GM21529 (cell line): ENCODE results near the gene MED12.
A peak's percentile ranks its signal among the peaks of the same experiment; 100 is the strongest.

Source experiments
- ATAC-seq: cut with Tn5 transposase; IDR thresholded peaks from one replicate; pipeline ENCODE4 v1.9.1; 2021; ENCODE audit not compliant: unreplicated experiment

The MED12 gene

GRCh38 chrX:71118032-71118984 is at the start of gene MED12:
Gene MED12 (plus strand): TSS chrX:71118596. CDS start chrX:71118755, 159 bp downstream.
- peak; percentile 92 for ATAC-seq

GRCh38 chrX:71070531-71070930 is 47.9 kb upstream of the MED12 start:
- ATAC-seq: no peak

DNA sequence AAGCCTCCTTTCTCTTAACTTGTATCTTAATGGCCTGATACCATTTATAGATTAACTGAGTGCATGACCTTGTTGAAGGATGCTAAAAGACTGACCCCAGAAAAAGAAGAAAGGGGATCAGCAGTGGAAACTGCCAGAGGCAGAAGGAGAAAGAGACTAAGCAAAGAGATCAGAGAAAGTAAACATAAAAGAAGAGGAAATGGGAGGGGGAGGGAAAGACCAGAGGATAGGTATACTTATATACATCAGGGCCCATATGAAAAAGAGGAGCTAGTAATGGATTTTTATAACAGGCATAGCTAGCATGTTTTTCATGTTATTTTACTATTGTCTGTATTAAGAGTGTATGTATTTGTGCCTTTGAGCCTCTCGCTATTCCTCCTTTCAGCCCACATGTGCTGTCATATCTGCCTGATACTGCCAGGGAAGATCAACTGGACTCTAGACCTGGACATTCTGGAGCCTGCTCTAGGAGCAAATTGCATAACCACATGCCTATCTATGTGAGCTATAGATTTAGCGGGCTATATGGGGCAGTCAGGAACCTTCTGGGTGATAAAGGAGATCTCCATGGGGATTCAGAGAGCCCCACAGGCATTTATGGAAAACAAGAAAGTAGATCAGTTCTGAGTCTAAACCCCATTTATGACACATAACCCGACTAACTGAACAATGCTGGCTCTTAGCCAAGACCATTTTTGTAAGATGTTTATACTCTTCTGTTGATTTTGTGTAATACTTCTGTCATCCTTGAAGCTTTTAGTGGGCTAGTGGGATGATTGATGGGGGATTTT is 36.9 kb upstream of the MED12 start:
- ATAC-seq: no peak

DNA sequence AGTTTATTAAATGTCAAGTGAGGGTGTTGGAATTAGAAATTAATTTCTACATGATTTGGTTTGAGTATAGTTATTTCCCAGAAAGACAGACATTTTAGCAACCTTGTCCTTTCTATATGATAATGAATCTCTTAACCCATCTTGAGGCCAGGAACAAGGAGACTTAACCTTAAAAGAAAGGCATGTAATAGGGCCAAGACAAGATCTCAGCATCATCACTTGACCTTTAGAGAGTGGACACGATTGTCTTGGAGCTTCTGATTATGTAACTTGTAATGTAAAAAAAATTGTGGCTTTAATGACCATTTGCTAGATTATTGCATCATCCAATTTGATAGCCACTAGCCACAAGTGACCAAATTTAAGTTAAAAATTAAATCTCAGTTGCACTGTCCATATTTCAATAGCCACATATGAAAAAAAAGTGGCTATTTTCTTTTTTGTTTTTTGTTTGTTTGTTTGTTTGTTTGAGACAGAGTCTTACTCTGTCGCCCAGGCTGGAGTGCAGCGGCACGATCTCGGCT is 36.2 kb upstream of the MED12 start:
- ATAC-seq: no peak

- ATAC-seq: no peak
Measured at GRCh38 chrX:71082822-71083221, 35.6 kb upstream of the MED12 start.

DNA sequence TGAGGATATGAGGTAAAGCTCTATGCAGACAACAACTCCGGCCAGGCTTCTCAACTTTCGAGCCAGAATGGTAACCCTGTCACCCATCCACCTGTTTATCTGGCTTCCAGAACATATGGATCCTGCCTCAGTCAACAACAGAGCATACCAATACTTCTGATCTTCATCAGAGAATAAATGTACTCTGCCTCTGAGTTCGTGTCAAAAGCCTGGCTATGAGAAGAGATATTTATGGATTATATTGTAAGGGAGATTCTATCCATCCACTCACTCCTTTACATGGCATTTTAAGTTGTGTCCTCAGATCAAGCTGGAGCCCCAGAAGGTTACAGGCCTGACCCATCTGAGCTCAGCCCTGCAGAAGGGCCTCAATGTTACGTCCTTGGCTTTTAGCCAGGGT is 32.5 kb upstream of the MED12 start:
- ATAC-seq: no peak

DNA sequence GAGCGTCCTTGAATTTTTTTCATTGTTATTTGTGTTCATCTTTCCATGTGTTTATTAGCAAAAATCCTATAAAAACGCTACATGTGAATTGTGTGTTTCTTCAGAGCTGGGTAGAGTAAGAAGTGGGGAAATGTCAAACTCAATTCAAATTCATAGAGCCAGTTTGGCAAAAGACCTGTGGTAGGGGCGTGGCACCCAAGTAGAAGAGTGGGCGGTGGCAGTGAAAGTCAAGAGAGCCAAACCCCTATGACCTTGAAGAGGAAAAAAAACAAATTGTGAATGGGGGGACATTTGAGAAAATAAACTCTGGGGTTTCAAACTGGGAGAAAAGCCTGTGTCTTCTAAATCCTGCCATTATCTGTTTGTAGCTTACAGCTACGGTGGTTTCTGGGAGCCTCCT is 27.1 kb upstream of the MED12 start:
- ATAC-seq: no peak

- ATAC-seq: no peak
Measured at GRCh38 chrX:71095033-71095432, 23.4 kb upstream of the MED12 start.

DNA sequence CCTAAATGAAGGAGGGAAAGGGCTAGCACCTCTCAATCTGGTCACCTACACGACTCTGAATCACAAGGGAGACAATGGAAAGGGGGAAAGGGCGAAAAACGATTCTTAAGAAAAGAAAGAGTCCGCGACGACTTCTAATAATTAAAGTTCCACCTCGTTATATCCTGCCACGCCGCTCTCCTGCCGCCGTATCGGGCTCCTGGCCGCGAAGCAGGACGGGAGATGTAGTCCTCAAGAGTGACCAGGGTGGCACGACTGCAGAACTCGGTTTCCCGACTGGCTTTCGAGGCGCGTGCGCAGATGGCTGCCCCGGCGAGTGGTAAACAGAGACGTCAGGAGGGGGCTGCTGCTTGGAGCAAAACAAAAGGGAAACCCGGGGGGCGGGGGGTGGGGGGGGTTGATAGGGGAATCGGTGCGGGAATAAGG is 22.8 kb upstream of the MED12 start, which contains the start of gene FOXO4:
Gene FOXO4 (plus strand): TSS at position 297 of the 426 bp plus-strand sequence. CDS start 678 bp downstream, outside the sequence.
- peak; percentile 84 for ATAC-seq

DNA sequence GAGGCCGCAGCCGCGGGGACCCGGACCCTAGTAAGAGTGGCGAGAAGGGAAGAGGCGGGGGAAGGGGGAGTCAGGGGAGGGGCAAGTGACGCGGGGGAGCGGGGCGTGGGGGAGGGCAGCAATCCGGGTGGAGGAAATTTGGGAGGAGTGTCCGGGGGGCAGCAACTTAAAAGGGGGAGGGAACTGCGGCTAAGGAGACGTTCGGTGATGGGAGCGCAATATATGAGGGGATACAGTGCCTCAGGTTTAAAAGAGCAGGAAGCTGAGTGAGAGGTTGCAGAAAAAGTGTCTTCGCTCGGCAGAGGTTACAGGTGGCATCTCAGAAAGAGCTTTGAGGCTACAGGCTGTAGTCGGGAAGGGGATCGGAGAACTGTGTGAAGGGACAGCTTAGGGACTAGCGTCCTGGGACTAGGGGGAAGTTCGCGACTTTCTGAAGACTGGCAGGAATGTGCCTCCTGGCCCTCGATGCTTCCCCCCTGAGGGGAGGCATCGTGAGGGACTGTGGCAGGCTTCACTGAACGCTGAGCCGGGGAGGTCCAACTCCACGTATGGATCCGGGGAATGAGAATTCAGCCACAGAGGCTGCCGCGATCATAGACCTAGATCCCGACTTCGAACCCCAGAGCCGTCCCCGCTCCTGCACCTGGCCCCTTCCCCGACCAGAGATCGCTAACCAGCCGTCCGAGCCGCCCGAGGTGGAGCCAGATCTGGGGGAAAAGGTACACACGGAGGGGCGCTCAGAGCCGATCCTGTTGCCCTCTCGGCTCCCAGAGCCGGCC is 22.2 kb upstream of the MED12 start:
- no peak for ATAC-seq

DNA sequence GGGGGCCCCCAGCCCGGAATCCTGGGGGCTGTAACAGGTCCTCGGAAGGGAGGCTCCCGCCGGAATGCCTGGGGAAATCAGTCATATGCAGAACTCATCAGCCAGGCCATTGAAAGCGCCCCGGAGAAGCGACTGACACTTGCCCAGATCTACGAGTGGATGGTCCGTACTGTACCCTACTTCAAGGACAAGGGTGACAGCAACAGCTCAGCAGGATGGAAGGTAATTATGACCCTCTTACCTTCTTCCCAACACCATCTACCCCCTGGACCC is 21.7 kb upstream of the MED12 start:
- ATAC-seq: no peak

GRCh38 chrX:71098302-71098701 is 20.1 kb upstream of the MED12 start:
- ATAC-seq: peak; percentile 37

GRCh38 chrX:71098951-71099506 is 19.4 kb upstream of the MED12 start:
- no peak for ATAC-seq

DNA sequence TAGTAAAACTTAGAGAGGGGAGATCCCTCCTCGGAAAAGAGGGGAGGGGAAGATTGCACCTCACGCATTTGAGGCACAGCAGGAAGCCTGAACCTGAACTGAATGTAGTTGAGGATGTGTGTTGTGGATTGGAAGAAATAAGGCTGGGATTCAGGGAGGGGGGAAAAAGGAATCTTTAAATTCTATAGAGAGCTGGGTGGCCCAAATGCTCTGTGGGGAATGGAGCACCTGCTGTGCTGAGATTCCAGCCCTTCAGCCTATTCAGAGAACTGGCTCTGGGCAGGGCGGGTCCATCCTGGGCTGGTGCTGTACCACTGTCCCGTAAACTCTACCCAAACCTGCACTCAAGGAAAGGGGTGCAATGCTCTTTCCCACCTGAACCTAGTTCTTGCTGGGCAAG is 18.7 kb upstream of the MED12 start:
- ATAC-seq: no peak

DNA sequence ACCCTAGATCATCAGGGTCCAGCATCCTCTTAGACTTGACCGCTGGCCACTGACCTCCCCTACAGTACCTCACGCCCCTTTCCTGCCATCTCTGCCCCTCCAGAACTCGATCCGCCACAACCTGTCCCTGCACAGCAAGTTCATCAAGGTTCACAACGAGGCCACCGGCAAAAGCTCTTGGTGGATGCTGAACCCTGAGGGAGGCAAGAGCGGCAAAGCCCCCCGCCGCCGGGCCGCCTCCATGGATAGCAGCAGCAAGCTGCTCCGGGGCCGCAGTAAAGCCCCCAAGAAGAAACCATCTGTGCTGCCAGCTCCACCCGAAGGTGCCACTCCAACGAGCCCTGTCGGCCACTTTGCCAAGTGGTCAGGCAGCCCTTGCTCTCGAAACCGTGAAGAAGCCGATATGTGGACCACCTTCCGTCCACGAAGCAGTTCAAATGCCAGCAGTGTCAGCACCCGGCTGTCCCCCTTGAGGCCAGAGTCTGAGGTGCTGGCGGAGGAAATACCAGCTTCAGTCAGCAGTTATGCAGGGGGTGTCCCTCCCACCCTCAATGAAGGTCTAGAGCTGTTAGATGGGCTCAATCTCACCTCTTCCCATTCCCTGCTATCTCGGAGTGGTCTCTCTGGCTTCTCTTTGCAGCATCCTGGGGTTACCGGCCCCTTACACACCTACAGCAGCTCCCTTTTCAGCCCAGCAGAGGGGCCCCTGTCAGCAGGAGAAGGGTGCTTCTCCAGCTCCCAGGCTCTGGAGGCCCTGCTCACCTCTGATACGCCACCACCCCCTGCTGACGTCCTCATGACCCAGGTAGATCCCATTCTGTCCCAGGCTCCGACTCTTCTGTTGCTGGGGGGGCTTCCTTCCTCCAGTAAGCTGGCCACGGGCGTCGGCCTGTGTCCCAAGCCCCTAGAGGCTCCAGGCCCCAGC is 17.6 kb upstream of the MED12 start:
- ATAC-seq: no peak

- ATAC-seq: no peak
Measured at GRCh38 chrX:71102292-71102691, 16.1 kb upstream of the MED12 start.

- no peak for ATAC-seq
Measured at GRCh38 chrX:71103110-71103983, 15.0 kb upstream of the MED12 start.

DNA sequence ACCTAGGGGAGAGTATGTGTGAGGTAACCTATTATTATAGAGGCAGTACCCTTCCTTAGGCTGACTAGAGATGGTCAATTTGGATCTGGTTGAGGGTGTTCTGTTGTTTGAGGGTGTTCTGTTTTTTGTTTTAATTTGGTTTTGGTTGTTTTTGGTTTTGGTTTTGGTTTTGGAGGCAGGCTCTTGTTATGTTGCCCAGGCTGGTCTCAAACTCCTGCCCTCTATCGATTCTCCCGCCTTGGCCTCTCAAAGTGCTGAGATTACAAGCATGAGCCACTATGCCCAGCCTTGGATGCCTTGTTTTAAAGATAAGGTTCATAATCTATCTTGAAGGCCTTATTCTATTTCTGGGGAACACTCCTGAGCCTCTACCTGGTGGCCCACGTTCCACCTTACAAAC is 12.8 kb upstream of the MED12 start:
- no peak for ATAC-seq

- ATAC-seq: no peak
Measured at GRCh38 chrX:71106427-71106826, 12.0 kb upstream of the MED12 start, which contains the start of gene CXorf65. Gene CXorf65 (minus strand): TSS chrX:71106740. CDS start chrX:71106556, 184 bp downstream.
